ENCODE data around the gene MKS1.

MKS1 gene

GRCh38 chr17:58204796-58205195 is 14.3 kb downstream of the MKS1 start:
- H3K4me1 ChIP-seq (ENCODE audit: insufficient read depth, low read length) = no peaks in the 10 kb centered on the region
- H3K9ac ChIP-seq (ENCODE audit: low read depth, low read length) = no peak overlapping the region
- no peaks in the 10 kb centered on the region for H3K9me3 ChIP-seq (ENCODE audit: control insufficient read depth, insufficient read depth, low read length)
- peaks cover 4% of the 10 kb centered on the region; the same call in 1 of the 2 replicates for H3K36me3 ChIP-seq (ENCODE audit: insufficient read depth, low read length)

- H3K9ac ChIP-seq (ENCODE audit: low read depth, low read length) = no peak overlapping the region
- H3K4me1 ChIP-seq (ENCODE audit: insufficient read depth, low read length) = no peaks in the 10 kb centered on the region
- H3K9me3 ChIP-seq (ENCODE audit: control insufficient read depth, insufficient read depth, low read length) = no peaks in the 10 kb centered on the region
- H3K36me3 ChIP-seq (ENCODE audit: insufficient read depth, low read length) = no peaks in the 10 kb centered on the region
These were observed 16.2 kb downstream of the MKS1 start for GRCh38 chr17:58202859-58203258.

GRCh38 chr17:58200024-58200633 is 18.9 kb downstream of the MKS1 start:
- H3K4me1 ChIP-seq (ENCODE audit: insufficient read depth, low read length) = no peaks in the 10 kb centered on the region
- no peaks in the 10 kb centered on the region for H3K36me3 ChIP-seq (ENCODE audit: insufficient read depth, low read length)
- no peaks in the 10 kb centered on the region for H3K9me3 ChIP-seq (ENCODE audit: control insufficient read depth, insufficient read depth, low read length)
- no peak overlapping the region; the same call in 1 of the 2 replicates for H3K9ac ChIP-seq (ENCODE audit: low read depth, low read length)

GRCh38 chr17:58196610-58197009 is 22.4 kb downstream of the MKS1 start:
- Histone ChIP-seq H3K4me1 (ENCODE audit: insufficient read depth, low read length) (no peaks in the 10 kb centered on the region), H3K9me3 (ENCODE audit: control insufficient read depth, insufficient read depth, low read length) (no peaks in the 10 kb centered on the region), H3K9ac (ENCODE audit: low read depth, low read length) (no peak overlapping the region), H3K36me3 (ENCODE audit: insufficient read depth, low read length) (no peaks in the 10 kb centered on the region)

- Histone ChIP-seq H3K9ac (ENCODE audit: low read depth, low read length) (no peak overlapping the region), H3K36me3 (ENCODE audit: insufficient read depth, low read length) (no peaks in the 10 kb centered on the region), H3K4me1 (ENCODE audit: insufficient read depth, low read length) (no peaks in the 10 kb centered on the region), H3K9me3 (ENCODE audit: control insufficient read depth, insufficient read depth, low read length) (no peaks in the 10 kb centered on the region)
These were observed 23.4 kb downstream of the MKS1 start for GRCh38 chr17:58195518-58196123.

- no peak overlapping the region for H3K9ac ChIP-seq (ENCODE audit: low read depth, low read length)
These were observed 25.3 kb downstream of the MKS1 start for GRCh38 chr17:58193641-58194255.

GRCh38 chr17:58192612-58193011 is 26.4 kb downstream of the MKS1 start, which contains the start of gene EPX:
Gene EPX, plus strand, starts transcription at chr17:58192726. Its CDS starts 121 bp downstream, at chr17:58192847.
- no peaks in the 10 kb centered on the region for H3K4me1 ChIP-seq (ENCODE audit: insufficient read depth, low read length)
- H3K9me3 ChIP-seq (ENCODE audit: control insufficient read depth, insufficient read depth, low read length) = no peaks in the 10 kb centered on the region
- no peaks in the 10 kb centered on the region for H3K36me3 ChIP-seq (ENCODE audit: insufficient read depth, low read length)
- H3K9ac ChIP-seq (ENCODE audit: low read depth, low read length) = no peak within 1 kb of the TSS

More at GRCh38 chr17:58193641-58194255, 25.3 kb downstream of the MKS1 start:
- no peaks in the 10 kb centered on the region for H3K4me1 ChIP-seq (ENCODE audit: insufficient read depth, low read length)
- no peaks in the 10 kb centered on the region for H3K36me3 ChIP-seq (ENCODE audit: insufficient read depth, low read length)
- H3K9me3 ChIP-seq (ENCODE audit: control insufficient read depth, insufficient read depth, low read length) = no peaks in the 10 kb centered on the region

- H3K9me3 ChIP-seq (ENCODE audit: control insufficient read depth, insufficient read depth, low read length) = no peaks in the 10 kb centered on the region
- no peaks in the 10 kb centered on the region for H3K4me1 ChIP-seq (ENCODE audit: insufficient read depth, low read length)
- H3K9ac ChIP-seq (ENCODE audit: low read depth, low read length) = no peak overlapping the region
- H3K36me3 ChIP-seq (ENCODE audit: insufficient read depth, low read length) = no peaks in the 10 kb centered on the region
These were observed 27.7 kb downstream of the MKS1 start for GRCh38 chr17:58191241-58191896.

GRCh38 chr17:58189436-58190146 is 29.5 kb downstream of the MKS1 start:
- H3K9me3 ChIP-seq (ENCODE audit: control insufficient read depth, insufficient read depth, low read length) = no peaks in the 10 kb centered on the region
- H3K4me1 ChIP-seq (ENCODE audit: insufficient read depth, low read length) = peaks cover 3% of the 10 kb centered on the region; the same call in 1 of the 2 replicates
- H3K9ac ChIP-seq (ENCODE audit: low read depth, low read length) = no peak overlapping the region
- H3K36me3 ChIP-seq (ENCODE audit: insufficient read depth, low read length) = no peaks in the 10 kb centered on the region

GRCh38 chr17:58187675-58188074 is 31.4 kb downstream of the MKS1 start:
- Histone ChIP-seq H3K36me3 (ENCODE audit: insufficient read depth, low read length) (no peaks in the 10 kb centered on the region), H3K9ac (ENCODE audit: low read depth, low read length) (no peak overlapping the region), H3K4me1 (ENCODE audit: insufficient read depth, low read length) (peaks cover 7% of the 10 kb centered on the region; the same call in 1 of the 2 replicates), H3K9me3 (ENCODE audit: control insufficient read depth, insufficient read depth, low read length) (no peaks in the 10 kb centered on the region)

- no peaks in the 10 kb centered on the region for H3K9me3 ChIP-seq (ENCODE audit: control insufficient read depth, insufficient read depth, low read length)
- H3K4me1 ChIP-seq (ENCODE audit: insufficient read depth, low read length) = peaks cover 7% of the 10 kb centered on the region; the same call in 1 of the 2 replicates
- no peaks in the 10 kb centered on the region for H3K36me3 ChIP-seq (ENCODE audit: insufficient read depth, low read length)
- H3K9ac ChIP-seq (ENCODE audit: low read depth, low read length) = no peak overlapping the region
These were observed 32.0 kb downstream of the MKS1 start for GRCh38 chr17:58187063-58187462.

- H3K9me3 ChIP-seq (ENCODE audit: control insufficient read depth, insufficient read depth, low read length) = no peaks in the 10 kb centered on the region
- peaks cover 7% of the 10 kb centered on the region; the same call in 1 of the 2 replicates for H3K4me1 ChIP-seq (ENCODE audit: insufficient read depth, low read length)
- H3K36me3 ChIP-seq (ENCODE audit: insufficient read depth, low read length) = no peaks in the 10 kb centered on the region
- H3K9ac ChIP-seq (ENCODE audit: low read depth, low read length) = no peak overlapping the region
These were observed 32.5 kb downstream of the MKS1 start for GRCh38 chr17:58186591-58186990.

GRCh38 chr17:58184986-58185761 is 33.9 kb downstream of the MKS1 start:
- Histone ChIP-seq H3K36me3 (ENCODE audit: insufficient read depth, low read length) (no peaks in the 10 kb centered on the region), H3K9me3 (ENCODE audit: control insufficient read depth, insufficient read depth, low read length) (no peaks in the 10 kb centered on the region), H3K4me1 (ENCODE audit: insufficient read depth, low read length) (peaks cover 7% of the 10 kb centered on the region; the same call in 1 of the 2 replicates), H3K9ac (ENCODE audit: low read depth, low read length) (no peak overlapping the region)
